SU-DHL-6 (cell line): Measurements from ENCODE around the gene COP1.

Source experiments
- CTCF ChIP-seq: fragments of 200-600 bp; sonication (generic); IDR thresholded peaks from one replicate; pipeline ENCODE4 v1.5.1; 2017; ENCODE audit warnings: antibody characterized with exemption, mild to moderate bottlenecking, low read length, moderate library complexity; ENCODE audit not compliant: insufficient read depth, poor library complexity, severe bottlenecking
- EZH2phosphoT487 ChIP-seq: fragments of 200-600 bp; sonication (generic), shearing (Covaris generic); conservative IDR thresholded peaks from 2 replicates; pipeline ENCODE4 v1.6.1; 2018; ENCODE audit warnings: mild to moderate bottlenecking, antibody characterized with exemption, low read length, moderate library complexity, mixed read lengths

- no peak for TF ChIP-seq EZH2phosphoT487
- TF ChIP-seq CTCF: no peak
Measured at GRCh38 chr1:175906370-175906769, 300.7 kb downstream of the COP1 start.
